Neural crest cell (in vitro differentiated cells): ENCODE results near the gene SORBS2. TPM values are rescaled to one million over a fixed set of nuclear protein-coding genes. Genes with fewer than 3 reads are reported as not detected.

Source experiments
- DNase-seq: peaks from one replicate; pipeline ENCODE4 v3.0.0; 2021; ENCODE audit warnings: low read depth, mixed read lengths, low spot score
- H3K27ac Mint-ChIP-seq: one replicate; pipeline ENCODE4 v1.8.0; 2021; ENCODE audit warnings: mild to moderate bottlenecking, mixed read lengths; ENCODE audit not compliant: unreplicated experiment
- H3K27me3 Mint-ChIP-seq: 2 replicates; pipeline ENCODE4 v1.8.0; 2021; ENCODE audit warnings: low read depth, mild to moderate bottlenecking, mixed read lengths
- H3K36me3 Mint-ChIP-seq: 2 replicates; pipeline ENCODE4 v1.8.0; 2021; ENCODE audit warnings: low read depth, mild to moderate bottlenecking, mixed read lengths
- H3K4me1 Mint-ChIP-seq: 2 replicates; pipeline ENCODE4 v1.8.0; 2021; ENCODE audit warnings: mixed read lengths
- H3K4me3 Mint-ChIP-seq: one replicate; pipeline ENCODE4 v1.8.0; 2021; ENCODE audit warnings: mild to moderate bottlenecking, mixed read lengths
- H3K9me3 Mint-ChIP-seq: 2 replicates; pipeline ENCODE4 v1.8.0; 2021; ENCODE audit warnings: mixed read lengths
- CTCF ChIP-seq: fragments of 200-600 bp; sonication (generic); conservative IDR thresholded peaks from 2 replicates; pipeline ENCODE4 v1.5.0; 2021; ENCODE audit warnings: antibody characterized with exemption, mild to moderate bottlenecking
- total RNA-seq: library from RNA; stranded (reverse); gene quantifications from 2 replicates; pipeline ENCODE4 v1.2.1, GENCODE V29; 2021

Gene SORBS2
- total RNA-seq, 1 donor from 2014 or later = 42.3 TPM

DNA sequence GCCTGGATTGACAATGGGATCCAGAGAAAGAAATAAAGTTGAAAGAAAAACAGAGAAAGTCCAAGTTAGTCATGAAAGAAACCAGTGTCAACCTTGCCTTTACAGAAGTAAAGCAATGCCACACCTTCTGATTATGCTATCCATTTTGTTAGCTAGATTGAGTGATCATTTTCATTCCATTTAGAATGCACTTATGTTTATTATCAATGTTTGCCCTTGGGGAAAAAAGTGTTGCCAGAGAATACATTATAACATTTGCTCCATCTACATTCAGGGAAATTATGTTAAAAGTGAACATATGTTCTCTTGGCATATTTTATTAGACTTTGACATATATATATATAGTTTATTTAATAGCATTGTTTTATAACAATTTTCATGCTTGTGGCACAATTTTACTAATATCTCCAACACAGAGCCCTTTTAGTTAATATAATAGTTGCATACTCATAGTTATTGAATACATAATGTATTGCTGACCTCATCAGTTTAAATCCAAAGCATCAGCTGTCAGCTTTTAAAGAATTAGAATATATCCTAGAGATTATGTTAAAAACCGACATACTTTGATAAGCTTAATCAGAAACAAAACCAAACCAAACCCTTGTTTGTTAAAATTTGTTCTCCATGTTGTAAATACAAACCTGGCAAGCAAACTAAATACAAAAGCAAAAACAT is 134.2 kb downstream of the SORBS2 start:
- DNase-seq = no peak
- no peak overlapping the region for H3K27ac Mint-ChIP-seq
- no peak for TF ChIP-seq CTCF
- H3K27me3 Mint-ChIP-seq = no peaks in the 10 kb centered on the region
- no peak overlapping the region for H3K4me3 Mint-ChIP-seq
- peaks cover 27% of the 10 kb centered on the region for H3K36me3 Mint-ChIP-seq
- H3K9me3 Mint-ChIP-seq = peaks cover 13% of the 10 kb centered on the region
- H3K4me1 Mint-ChIP-seq = peaks cover 6% of the 10 kb centered on the region

DNA sequence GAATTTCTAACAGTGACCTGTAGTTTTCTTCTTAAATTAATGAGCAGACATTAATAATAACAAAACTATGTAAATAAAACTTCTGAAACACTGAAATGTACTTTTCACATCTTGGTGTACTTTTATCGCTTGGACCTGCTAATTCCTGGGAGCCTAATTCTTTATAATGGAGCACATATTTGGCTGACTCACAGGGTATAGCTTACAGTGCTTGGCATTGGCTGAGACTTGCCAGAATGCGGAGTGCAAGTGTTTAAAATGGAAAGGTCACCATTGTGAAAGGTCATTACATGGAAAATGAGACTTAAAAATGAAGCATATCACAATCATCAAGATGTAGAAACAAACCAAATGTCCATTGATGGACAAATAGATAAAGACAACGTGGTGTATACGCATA is 139.4 kb downstream of the SORBS2 start:
- Mint-ChIP-seq H3K4me1 (peaks cover 5% of the 10 kb centered on the region), H3K36me3 (peaks cover 19% of the 10 kb centered on the region), H3K4me3 (no peak overlapping the region), H3K27me3 (no peaks in the 10 kb centered on the region), H3K27ac (no peak overlapping the region), H3K9me3 (peaks cover 13% of the 10 kb centered on the region)
- no peak for TF ChIP-seq CTCF
- DNase-seq = no peak

DNA sequence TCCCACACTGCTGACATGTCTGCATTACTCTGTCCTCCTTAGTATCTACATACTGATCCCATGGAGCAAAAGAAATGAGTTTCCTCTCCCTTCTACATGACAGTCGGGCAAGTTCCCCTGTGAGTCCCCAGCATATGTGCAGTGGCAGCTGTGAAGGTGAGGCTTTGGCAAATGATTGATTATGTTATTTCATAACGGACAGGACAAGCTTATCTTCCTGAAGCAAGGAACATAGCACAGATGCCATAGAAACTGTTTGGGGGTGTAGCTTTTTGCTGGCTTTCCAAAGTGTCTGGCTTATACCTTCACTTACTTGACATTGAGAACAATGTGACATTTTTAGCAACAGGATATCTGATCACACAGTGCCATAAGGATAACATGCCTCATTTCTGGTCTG is 139.8 kb downstream of the SORBS2 start:
- H3K4me3 Mint-ChIP-seq = no peak overlapping the region
- peaks cover 14% of the 10 kb centered on the region for H3K36me3 Mint-ChIP-seq
- H3K9me3 Mint-ChIP-seq = peaks cover 9% of the 10 kb centered on the region
- no peak for DNase-seq
- H3K27me3 Mint-ChIP-seq = no peaks in the 10 kb centered on the region
- no peak overlapping the region for H3K27ac Mint-ChIP-seq
- H3K4me1 Mint-ChIP-seq = peaks cover under 1% of the 10 kb centered on the region
- TF ChIP-seq CTCF = no peak

GRCh38 chr4:185671496-185671895 is 140.5 kb downstream of the SORBS2 start:
- Mint-ChIP-seq H3K27ac (no peak overlapping the region), H3K4me1 (no peaks in the 10 kb centered on the region), H3K9me3 (peaks cover 7% of the 10 kb centered on the region), H3K4me3 (no peak overlapping the region), H3K27me3 (no peaks in the 10 kb centered on the region), H3K36me3 (peaks cover 13% of the 10 kb centered on the region)
- no peak for DNase-seq
- no peak for TF ChIP-seq CTCF

DNA sequence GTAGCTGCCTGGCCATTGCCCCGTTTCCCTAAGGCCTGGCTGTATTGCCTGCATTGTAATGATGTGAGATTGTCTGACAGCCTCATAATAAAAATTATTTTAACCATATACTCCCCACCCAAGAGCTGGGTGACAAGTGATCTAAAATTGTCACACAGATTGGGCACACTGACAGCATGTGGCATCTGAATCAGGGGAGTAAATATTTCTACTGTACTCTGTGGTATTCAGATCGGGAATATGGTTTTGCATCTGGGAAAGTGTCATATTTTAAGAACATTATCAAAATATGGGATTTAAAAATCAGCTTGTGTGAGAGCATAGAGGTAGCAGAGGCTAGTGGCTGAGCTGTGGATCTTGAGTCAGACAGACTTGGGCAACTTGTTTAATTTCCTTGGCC is 140.9 kb downstream of the SORBS2 start:
- no peak for DNase-seq
- H3K36me3 Mint-ChIP-seq = peaks cover 13% of the 10 kb centered on the region
- H3K27me3 Mint-ChIP-seq = no peaks in the 10 kb centered on the region
- no peak overlapping the region for H3K27ac Mint-ChIP-seq
- no peak overlapping the region for H3K4me3 Mint-ChIP-seq
- peaks cover 7% of the 10 kb centered on the region for H3K9me3 Mint-ChIP-seq
- no peaks in the 10 kb centered on the region for H3K4me1 Mint-ChIP-seq
- TF ChIP-seq CTCF = no peak
